Psoas muscle (tissue), 8 donors: Measurements from ENCODE around the gene CDH15. TPM values are rescaled to one million over a fixed set of nuclear protein-coding genes. Genes with fewer than 3 reads are reported as not detected.
"Not testable (repeated sequence)": the region's sequence is repeated elsewhere in the genome, so short reads cannot be mapped to it uniquely, and the experiment has no call there.

Source experiments
- ATAC-seq, 4 donors: fragments of 200-7000 bp; cut with Tn5 transposase; one replicate each; pipeline ENCODE4 v1.9.1; 2020; ENCODE audit warnings: moderate library complexity in 3 of 4, mild to moderate bottlenecking in 2 of 4
- DNase-seq, 2 donors: peaks; one replicate each; pipeline ENCODE4 v3.0.0-alpha.2; 2020
- H3K27ac ChIP-seq: fragments of 200-600 bp; one replicate; pipeline ENCODE4 v1.8.0; 2022
- H3K27me3 ChIP-seq, 3 donors: fragments of 200-600 bp in 1 of 3; one replicate each; pipeline versions ENCODE4 v1.6.1 to v1.8.0; 2013 to 2022; ENCODE audit warnings: low read length in 2 of 3, mild to moderate bottlenecking in 2 of 3, moderate library complexity in 1 of 3; ENCODE audit not compliant: insufficient read depth in 3 of 3
- H3K36me3 ChIP-seq, 2 donors: fragments of 200-600 bp in 1 of 2; one replicate each; pipeline versions ENCODE4 v1.6.1 to v1.8.0; 2013 to 2022; ENCODE audit warnings: low read depth in 1 of 2, mild to moderate bottlenecking in 1 of 2, moderate library complexity in 1 of 2; ENCODE audit not compliant: insufficient read depth in 1 of 2
- H3K4me1 ChIP-seq: fragments of 200-600 bp; one replicate; pipeline ENCODE4 v1.8.0; 2022
- H3K4me3 ChIP-seq: fragments of 200-600 bp; one replicate; pipeline ENCODE4 v1.8.0; 2022; ENCODE audit warnings: mild to moderate bottlenecking
- H3K9me3 ChIP-seq: fragments of 200-600 bp; one replicate; pipeline ENCODE4 v1.8.0; 2022
- WGBS, 3 donors: extraction: QIAGEN DNeasy Blood & Tissue Kit; methylation state at CpG; one replicate each; pipeline versions ENCODE4 v1.1.6 to v1.1.7; 2013; 5-methylcytosine and 5-hydroxymethylcytosine counted together
- intact Hi-C, 2 donors: fragments of 100-400 bp; cut with DNase I; formaldehyde crosslinking; loops; one replicate each; pipeline versions ENCODE4 v1.11.0 to v1.14.2; 2022
- polyA plus RNA-seq, 3 donors: library from polyadenylated mRNA; stranded (reverse); fragments of 200-250 nt; gene quantifications; one replicate each; pipeline ENCODE4 v1.2.3, GENCODE V29; 2013
- total RNA-seq, 4 donors: library from RNA; stranded (reverse); fragmentation: NEBNext Ultra II Directional in 2 of 4; extraction: Animal tissue kit (Norgen Biotek cat#: 25700) in 2 of 4; gene quantifications; one replicate each; pipeline versions ENCODE4 v1.2.1 to v1.2.4, GENCODE V29; 2021 to 2023
- TF ChIP-seq, protein P1 (sequence below): fragments of 200-600 bp; IDR thresholded peaks from one replicate; pipeline ENCODE4 v1.8.0; 2022; ENCODE audit warnings: antibody characterized with exemption
- donor health status: healthy with polysubstance abuse.
- donor health status: DM: no; HTN: no; CAD: no; lungs with moderate emphysema.
- donor health status: Bipolar disorder and iron deficiency.
- donor health status: healthy.
- donor health status: DM: yes; HTN: yes; CAD: no.
- donor health status: DM: no; HTN: no; CAD: no.
- donor health status: DM: no; HTN: no; CAD: no.
- donor health status: DM: yes; HTN: yes; CAD: no.

CDH15 gene
- total and polyA plus RNA-seq, 7 donors, result 18.0 to 62.8 (median 36.7) TPM

DNA sequence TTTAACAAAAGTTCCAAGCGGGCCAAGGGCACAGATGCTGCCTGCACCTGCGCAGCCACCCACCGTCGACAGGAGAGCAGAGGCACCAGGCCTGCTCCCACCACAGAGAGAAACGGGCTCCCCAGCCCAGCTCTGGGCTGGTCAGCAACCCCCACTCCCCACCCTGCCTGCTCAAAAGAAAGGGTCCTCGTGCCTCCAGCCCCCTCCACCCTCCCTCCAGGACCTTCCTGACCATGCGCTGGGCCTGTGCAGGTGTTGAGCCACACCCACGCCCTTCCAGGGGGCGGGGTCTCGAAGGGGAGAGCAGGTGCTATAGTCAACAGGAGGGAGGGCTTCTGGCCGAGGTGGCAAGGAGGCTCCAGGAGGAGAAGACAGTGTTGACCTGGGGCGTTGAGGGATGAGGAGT, 71.2 kb downstream of the CDH15 start:
- no peak for DNase-seq
- no peak for ATAC-seq
- WGBS, 3 donors, result 42 to 50% (median 47%) methylated on average over 11 to 12 of the region's 12 CpGs
- intact Hi-C loops, result no loop called here
- Histone ChIP-seq H3K4me3 (no peak overlapping the region), H3K27ac (no peak overlapping the region), H3K4me1 (peaks cover 5% of the 10 kb centered on the region), H3K27me3 (no peaks in the 10 kb centered on the region), H3K9me3 (no peaks in the 10 kb centered on the region), H3K36me3 (no peaks in the 10 kb centered on the region)
- TF ChIP-seq, protein P1, sequence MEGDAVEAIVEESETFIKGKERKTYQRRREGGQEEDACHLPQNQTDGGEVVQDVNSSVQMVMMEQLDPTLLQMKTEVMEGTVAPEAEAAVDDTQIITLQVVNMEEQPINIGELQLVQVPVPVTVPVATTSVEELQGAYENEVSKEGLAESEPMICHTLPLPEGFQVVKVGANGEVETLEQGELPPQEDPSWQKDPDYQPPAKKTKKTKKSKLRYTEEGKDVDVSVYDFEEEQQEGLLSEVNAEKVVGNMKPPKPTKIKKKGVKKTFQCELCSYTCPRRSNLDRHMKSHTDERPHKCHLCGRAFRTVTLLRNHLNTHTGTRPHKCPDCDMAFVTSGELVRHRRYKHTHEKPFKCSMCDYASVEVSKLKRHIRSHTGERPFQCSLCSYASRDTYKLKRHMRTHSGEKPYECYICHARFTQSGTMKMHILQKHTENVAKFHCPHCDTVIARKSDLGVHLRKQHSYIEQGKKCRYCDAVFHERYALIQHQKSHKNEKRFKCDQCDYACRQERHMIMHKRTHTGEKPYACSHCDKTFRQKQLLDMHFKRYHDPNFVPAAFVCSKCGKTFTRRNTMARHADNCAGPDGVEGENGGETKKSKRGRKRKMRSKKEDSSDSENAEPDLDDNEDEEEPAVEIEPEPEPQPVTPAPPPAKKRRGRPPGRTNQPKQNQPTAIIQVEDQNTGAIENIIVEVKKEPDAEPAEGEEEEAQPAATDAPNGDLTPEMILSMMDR, result no peak

- intact Hi-C loops, result no loop called here
- WGBS, 3 donors, result 70 to 72% (median 70%) methylated on average over 5 of the region's 5 CpGs
- H3K27me3 ChIP-seq, result peaks cover 0 to 3% (median 0%) of the 10 kb centered on the region in 3 donors
Observed at GRCh38 chr16:89243664-89244063, 72.1 kb downstream of the CDH15 start.

DNA sequence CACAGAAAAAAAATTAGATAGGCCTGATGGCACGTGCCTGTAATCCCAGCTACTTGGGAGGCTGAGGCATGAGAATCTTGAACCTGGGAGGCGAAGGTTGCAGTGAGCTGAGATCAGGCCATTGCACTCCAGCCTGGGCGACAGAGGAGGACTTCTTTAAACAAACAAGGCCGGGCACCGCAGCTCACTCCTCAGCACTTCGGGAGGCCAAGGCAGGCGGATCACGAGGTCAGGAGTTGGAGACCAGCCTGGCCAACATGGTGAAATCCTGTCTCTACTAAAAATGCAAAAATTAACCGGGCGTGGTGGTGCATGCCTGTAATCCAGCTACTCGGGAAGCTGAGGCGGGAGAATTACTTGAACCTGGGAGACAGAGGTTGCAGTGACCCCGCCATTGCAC, 72.7 kb downstream of the CDH15 start:
- H3K4me1 ChIP-seq, intact Hi-C loops: not testable (repeated sequence)

More at GRCh38 chr16:89243664-89244063, 72.1 kb downstream of the CDH15 start:
- Histone ChIP-seq H3K4me3 (no peak overlapping the region), H3K4me1 (peaks cover 5% of the 10 kb centered on the region), H3K27ac (no peak overlapping the region), H3K9me3 (no peaks in the 10 kb centered on the region), H3K36me3 (no peaks in the 10 kb centered on the region)
- DNase-seq (no peak), ATAC-seq (no peak)
- TF ChIP-seq, protein P1, result no peak

DNA sequence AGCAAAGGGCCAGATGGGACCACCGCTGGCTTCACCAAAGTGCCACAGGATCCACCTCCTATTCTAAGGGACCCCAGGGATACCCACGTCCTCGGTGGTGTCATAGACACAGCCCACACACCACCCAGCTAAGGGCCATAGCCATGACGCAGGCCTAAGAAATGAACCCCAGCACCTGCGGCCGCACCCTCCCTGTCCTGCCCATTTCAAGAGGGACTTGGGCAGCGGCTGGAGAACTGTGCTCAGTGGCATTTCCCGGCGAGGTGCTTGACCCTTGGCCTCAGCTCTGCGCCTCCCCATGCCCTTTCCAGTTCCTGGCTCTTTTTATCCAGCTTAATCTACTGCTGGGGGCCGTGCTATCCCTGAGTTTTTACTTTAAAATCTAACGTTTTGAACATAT, 73.2 kb downstream of the CDH15 start:
- Histone ChIP-seq H3K9me3 (no peaks in the 10 kb centered on the region), H3K27me3 (peaks cover 0 to 3% (median 0%) of the 10 kb centered on the region in 3 donors), H3K27ac (no peak overlapping the region), H3K36me3 (no peaks in the 10 kb centered on the region), H3K4me3 (no peak overlapping the region), H3K4me1 (peaks cover 5% of the 10 kb centered on the region)
- DNase-seq (no peak), ATAC-seq (no peak)
- TF ChIP-seq, protein P1, result no peak
- WGBS, 3 donors, result 56 to 62% (median 57%) methylated on average over 11 to 12 of the region's 12 CpGs
- intact Hi-C loops, result loop anchor here in 1 of 2 donors (5.0 kb wide), 1 partner anchor 248 kb away; the partner anchor contains the start of gene ANKRD11

More for the DNA sequence above, 72.7 kb downstream of the CDH15 start:
- ATAC-seq, H3K27ac ChIP-seq, H3K36me3 ChIP-seq, DNase-seq, H3K27me3 ChIP-seq, H3K9me3 ChIP-seq, H3K4me3 ChIP-seq: not testable (repeated sequence)
- 62 to 68% (median 63%) methylated on average over 13 of the region's 13 CpGs for whole genome bisulfite sequencing, 3 donors

Other genes with a start within 250 kb of the CDH15 start
- gene CBFA2T3, start 194.5 kb upstream of the CDH15 start, total RNA-seq, result 10 to 100 TPM in 1 of 4 donors, 1 to 10 TPM in 3; 4.7 to 15.0 (median 6.7) TPM
- 1 to 10 TPM; 2.6 to 6.0 (median 3.4) TPM for gene CBFA2T3, start 194.5 kb upstream of the CDH15 start, polyA plus RNA-seq
- 10 to 100 TPM; 16.2 to 26.5 (median 19.1) TPM for gene ACSF3, start 77.9 kb upstream of the CDH15 start, total RNA-seq
- gene ACSF3, start 77.9 kb upstream of the CDH15 start, polyA plus RNA-seq, result 10 to 100 TPM; 13.4 to 15.5 (median 13.5) TPM
- gene SLC22A31, start 28.8 kb downstream of the CDH15 start, total RNA-seq, result not detected
- under 1 TPM in 1 of 3 donors, not detected in 2; 0.03 TPM for gene SLC22A31, start 28.8 kb downstream of the CDH15 start, polyA plus RNA-seq
- 10 to 100 TPM; 10.2 to 15.3 (median 12.4) TPM for gene ZNF778, start 46.0 kb downstream of the CDH15 start, total RNA-seq
- 1 to 10 TPM; 2.2 to 9.0 (median 4.6) TPM for gene ZNF778, start 46.0 kb downstream of the CDH15 start, polyA plus RNA-seq